NCI-H2029 treated with DMSO at 0.1 percent for 48 hours (cell line): ENCODE measurements around the gene RASL11A.
"Not testable (repeated sequence)": the region's sequence is repeated elsewhere in the genome, so short reads cannot be mapped to it uniquely, and the experiment has no call there.

Source experiments
- DNase-seq: peaks from one replicate; lab custom pipeline; 2025; lab: John Stamatoyannopoulos, UW

Gene RASL11A

DNA sequence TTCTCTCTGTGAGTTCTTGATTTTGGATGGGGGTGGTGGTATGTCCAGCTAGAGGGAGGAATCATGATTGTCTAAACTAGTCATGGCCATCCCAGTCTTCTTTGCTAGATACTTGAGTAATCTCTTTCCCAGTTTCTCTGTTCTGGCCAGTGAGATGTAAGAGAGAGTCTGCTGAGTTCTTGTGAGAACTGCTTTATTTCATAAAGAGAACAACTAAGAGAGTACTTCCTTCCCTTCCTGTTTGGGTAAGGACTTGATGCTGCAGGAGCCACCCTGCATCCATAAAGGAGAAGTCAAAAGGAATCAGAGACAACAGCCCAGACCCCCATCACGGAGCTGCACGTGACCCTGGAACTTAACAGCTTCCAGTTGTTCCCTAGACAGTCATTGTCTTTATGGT lies 3.0 kb upstream of the RASL11A start:
- no peak for DNase-seq

DNA sequence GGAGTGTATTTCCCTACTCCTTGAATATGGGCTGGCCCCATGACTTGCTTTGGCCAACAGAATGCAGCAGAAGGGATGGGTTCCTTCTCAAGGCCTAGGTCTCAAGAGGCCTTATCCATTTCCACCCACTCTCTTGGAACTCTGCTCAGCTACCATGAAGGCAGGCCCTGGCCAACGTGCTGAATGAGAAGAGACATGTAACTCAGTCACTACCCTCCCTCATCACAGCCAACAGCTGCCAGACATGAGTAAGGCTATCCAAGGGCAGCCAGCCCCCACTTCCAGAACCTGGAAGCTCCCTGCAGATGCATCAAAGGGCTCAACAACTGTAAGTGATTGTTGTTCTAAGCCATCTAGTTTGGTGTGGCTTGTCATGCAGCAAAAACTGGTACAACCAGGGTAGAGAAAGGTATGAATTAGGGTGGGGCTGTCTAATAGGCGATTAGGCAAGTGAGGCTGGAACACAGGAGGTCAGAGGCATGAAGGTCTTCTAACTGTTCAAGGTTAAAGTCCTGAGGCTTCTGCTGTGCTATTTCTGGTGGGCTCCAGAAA lies 1.4 kb upstream of the RASL11A start:
- DNase-seq: no peak

DNA sequence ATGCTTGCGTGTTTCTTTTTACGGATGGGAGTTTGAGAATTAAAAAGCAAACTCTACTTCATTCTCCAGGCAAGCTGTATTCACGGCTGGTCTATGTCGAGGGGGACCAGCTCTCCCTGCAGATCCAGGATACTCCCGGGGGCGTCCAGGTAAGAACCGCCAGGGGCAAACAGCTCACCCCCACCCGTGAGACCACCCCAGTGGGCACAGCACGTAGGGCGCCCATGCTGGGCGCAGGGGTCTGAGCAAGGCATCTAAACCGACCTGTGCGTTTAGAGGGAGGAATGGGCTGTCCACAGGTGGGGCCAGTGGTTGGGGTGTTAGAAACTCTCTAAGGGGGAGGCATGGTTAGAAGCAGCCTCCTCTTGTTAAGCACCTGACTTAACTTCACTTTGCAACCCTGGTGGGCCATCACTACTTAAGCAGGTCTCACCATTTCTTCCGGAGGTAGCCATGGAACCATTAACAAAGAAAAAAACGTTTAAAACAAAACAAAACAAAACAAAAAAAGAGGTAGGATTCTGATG lies 1.0 kb downstream of the RASL11A start:
- no peak for DNase-seq

DNA sequence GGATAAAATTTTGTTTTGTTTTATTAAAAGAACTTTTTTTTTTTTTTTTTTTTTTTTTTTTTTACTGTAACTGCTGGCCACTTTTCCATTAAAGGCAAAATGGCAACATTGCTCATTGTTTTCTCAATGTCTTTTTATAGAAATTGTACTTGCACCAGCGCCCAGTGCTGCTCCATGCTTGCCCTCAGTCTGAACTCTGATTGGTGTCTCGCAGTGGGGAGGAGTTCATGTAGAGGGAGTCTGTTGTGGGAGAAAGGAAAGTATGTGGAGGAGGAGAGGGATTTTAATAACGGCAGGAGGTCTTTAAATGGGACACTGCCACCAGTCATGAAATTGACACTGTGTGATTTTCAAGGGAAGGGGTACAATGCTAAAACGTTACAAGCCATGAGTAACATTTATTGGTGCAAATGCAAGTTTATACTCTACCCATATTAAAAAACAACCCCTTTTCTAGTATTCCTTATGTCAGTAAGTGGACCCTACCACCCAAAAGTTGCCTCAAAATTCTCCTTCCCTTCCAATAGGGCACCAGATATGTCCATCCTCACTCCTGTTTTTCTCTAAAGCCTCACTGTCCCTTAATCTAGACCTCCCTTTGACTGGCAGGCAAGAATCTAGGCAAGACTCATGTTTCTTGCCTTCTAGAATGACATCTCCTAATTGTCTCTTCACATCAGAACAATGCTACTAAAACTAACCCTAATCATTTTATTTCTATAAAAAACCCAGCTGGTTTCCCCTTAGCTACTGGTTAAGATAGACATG lies 3.2 kb downstream of the RASL11A start:
- no peak for DNase-seq

DNA sequence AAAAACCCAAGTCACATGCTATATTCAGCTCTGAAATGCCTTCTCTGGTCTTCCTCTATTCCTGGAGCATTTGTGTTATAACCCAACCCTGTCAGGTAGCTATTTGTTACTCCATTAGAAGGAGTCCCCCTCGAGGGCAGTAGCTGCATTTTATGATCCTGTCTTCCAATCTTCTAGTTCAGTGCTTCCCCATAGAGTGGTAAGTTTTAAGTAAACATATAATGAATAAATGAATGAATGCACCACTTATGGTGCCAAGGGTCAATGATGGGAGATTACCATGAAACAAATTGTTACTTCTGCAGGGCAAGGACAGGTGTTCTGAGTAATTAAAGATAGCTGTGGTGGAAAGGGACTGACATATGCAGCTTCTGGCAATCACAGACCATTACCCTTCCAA lies 4.0 kb downstream of the RASL11A start:
- no peak for DNase-seq

DNA sequence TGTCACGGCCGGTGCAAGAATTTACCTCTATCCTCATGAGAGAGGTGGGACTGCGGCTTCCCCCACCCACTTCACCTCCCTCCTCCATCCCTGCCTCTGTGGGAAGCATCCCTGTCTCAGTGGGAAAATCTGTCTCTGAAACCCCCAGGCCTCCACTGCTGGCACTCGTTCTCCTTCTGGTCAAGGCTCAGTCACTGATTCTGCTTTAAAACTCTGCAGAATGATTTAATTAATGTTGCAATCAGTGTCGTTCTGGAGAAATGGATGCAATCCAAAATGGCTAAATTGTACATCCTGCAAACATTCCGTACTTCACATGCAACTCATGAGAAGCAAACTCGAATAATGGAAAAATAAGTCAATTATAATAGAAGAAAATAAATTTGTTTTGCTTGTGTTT lies 5.6 kb downstream of the RASL11A start:
- DNase-seq: no peak

DNA sequence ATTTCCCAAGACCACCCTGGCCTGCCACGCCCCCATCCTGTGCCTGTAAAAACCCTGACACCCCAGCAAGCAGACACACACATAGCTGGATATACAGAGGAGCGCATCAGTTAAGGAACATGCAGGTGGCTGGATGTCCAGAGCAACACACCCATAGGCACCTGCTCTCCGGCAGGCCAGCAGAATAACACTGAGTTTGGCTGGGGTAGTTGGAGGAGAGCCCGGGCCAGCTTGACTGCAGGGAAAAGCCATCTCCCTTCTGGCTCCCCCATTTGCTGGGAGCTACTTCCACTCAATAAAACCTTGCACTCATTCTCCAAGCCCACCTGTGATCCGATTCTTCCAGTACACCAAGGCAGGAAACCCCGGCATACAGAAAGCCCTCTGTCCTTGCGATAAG lies 8.9 kb downstream of the RASL11A start:
- no peak for DNase-seq

DNA sequence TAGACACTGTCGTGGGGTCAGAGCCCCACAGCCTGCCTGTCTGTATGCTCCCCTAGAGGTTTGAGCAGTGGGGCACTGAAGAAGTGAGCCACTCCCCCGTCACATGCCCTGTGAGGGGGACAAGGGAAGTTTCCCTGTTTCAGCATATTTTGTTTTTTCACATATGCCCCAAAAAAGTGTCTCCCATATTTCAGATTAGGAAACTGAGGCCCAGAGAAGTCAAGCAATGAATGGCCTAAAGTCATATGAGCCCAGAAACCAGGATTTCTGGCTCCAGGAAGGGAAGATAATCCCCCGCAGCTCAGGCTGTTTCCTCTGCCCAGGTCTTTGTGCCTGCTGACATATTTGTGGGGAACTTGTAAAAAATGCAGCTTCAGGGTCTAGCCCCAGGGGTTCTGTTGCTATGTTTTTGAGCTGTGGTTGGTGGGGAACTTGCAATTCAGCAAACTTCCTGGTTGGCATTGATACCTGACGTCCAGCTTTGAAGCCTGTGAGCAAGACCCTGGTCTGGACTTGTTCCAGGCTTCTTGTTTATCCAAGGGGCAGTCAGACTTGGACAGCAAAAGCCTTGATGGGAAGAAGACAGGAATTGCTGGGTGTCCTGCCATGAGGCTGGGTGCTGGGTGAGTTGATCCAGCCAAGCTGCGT lies 9.5 kb downstream of the RASL11A start:
- no peak for DNase-seq

DNA sequence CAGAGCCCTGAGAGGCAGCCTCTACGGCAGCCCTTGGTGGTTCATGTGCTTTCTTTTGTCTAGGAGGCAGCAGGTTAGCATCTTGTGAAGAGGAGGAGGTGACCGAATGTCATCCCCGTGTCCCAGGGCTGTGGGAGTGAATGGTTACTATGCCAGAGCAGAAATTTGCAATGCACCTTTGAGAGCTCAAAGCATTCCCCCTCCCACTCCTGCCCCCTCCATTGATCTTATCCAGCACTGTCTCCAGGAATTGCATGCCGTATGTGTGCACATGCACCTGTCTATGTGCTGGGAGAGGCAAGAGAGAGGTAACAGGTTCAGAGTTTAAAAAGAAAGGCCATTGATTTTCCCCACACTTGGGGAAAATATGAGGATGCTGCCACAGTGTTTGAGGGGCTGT lies 10.2 kb downstream of the RASL11A start:
- no peak for DNase-seq

DNA sequence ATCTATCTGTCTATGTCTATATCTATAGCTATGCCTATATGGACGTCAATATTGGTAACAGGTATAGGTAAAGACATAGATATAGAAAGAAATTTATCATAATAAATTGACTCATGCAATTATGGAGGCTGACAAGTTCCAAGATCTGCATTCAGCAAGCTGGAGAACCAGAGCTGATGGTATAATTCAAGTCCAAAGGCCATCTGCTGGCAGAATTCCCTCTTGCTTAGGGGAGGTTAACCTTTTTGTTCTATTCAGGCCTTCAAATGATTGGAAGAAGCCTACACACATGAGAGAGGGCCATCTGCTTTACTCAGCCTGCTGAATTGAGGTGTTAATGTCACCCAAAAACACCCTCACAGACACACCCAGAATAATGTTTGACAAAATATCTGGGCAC lies 10.8 kb downstream of the RASL11A start:
- DNase-seq: no peak

DNA sequence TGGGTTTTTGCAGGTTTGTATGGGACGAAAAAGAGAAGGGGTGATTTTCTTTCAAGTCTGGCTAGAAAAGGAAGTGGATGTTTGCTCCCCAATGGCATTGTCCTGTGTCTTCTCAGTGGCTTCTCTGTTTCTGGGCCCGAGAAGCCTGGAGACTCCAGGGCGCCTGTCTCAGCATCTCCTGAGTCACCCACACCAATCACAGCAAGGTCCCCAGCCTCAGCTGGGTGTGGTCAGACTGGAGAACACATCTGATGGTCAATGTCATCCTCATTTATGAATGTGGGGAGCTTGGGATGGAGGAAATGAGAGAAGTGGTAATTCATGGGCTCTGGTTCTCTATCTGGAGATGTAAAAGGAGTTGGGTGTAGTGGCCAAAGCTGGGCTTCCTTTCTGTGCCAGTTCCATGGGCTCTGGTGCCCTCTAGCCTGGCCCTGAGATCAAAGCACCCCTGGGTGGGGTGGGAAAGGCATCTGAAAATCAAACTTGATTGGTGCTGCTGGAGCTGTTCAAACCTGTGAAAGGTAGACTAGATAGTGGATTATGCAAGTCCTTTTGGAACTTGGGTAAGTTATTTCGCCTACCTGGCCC lies 13.4 kb downstream of the RASL11A start:
- no peak for DNase-seq

DNA sequence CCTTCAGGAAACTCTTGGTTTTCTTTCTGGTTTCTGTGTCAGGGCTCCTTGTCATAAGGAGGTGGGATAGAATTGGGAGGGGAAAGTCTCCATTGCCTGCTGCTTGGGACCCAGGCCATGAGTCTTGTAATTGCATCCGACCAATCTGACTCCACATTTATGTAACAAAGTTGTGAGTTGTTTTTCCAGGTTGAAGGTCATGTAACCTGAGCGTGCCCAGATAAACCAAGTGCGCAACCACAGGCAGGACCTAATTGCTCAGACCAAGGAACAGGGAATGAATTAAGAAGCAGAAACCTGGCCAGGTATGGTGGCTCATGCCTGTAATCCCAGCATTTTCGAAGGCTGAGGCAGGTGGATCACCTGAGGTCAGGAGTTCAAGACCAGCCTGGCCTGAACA lies 17.8 kb downstream of the RASL11A start:
- no peak for DNase-seq

DNA sequence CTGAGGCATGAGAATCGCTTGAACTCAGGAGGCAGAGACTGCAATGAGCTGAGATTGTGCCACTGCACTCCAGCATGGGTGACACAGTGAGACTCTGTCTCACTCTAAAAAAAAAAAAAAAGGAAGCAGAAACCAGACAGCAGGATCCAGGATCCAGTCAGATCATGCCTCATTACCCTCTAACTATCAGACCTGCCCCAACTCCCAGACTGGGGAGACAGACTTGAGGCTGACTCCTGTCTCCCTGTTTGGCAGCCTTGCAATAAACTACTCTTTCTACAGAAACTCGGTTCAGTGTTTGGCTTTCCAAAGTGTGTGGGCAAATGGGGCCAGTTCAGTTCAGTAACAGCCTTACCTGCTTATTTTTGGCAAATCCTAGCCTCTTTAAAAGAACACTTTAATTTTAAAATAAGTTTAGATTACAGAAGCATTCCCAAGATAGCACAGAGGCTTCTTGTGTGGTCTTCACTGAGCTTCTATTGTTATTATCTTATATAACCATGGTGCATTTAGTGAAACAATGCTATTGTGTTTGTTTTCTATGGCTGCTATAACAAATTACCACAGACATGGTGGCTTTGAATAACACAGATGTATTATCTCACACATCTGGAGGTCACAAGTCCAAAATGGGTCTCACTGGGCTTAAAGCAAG lies 18.5 kb downstream of the RASL11A start:
- DNase-seq: no peak

DNA sequence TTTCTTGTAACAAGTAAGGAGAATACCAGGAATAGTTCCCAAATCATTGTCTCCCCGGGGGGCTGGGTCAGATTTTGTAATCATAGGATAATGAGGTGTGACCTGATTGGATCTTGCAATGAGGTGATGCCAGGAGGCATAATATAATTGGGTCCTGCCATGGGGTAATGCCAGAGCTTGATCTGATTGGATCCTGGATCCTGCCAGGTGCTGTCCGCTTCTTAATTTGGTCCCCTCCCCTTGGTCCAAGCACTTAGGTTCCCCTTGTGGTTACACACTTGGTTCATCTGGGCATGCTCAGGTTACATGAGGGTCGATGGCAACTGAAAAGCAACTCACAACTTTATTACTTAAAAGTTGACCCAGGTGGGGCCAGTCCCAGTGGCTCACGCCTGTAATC lies 20.1 kb downstream of the RASL11A start:
- DNase-seq: no peak

DNA sequence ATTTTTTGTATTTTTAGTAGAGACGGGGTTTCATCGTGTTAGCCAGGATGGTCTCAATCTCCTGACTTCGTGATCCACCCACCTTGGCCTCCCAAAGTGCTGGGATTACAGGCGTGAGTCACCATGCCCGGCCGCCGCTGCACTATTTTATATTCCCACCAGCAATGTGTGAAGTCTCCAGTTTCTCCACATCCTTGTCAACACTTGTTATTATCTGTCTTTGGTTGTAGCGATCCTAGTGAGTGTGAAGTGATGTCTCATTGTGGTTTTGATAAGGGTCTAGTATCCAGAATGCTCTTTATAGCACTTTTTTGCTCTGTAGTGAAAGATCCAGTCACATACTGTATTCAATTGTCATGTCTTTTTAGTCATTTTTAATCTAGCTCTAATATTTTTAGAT lies 21.3 kb downstream of the RASL11A start:
- not testable (repeated sequence) for DNase-seq

DNA sequence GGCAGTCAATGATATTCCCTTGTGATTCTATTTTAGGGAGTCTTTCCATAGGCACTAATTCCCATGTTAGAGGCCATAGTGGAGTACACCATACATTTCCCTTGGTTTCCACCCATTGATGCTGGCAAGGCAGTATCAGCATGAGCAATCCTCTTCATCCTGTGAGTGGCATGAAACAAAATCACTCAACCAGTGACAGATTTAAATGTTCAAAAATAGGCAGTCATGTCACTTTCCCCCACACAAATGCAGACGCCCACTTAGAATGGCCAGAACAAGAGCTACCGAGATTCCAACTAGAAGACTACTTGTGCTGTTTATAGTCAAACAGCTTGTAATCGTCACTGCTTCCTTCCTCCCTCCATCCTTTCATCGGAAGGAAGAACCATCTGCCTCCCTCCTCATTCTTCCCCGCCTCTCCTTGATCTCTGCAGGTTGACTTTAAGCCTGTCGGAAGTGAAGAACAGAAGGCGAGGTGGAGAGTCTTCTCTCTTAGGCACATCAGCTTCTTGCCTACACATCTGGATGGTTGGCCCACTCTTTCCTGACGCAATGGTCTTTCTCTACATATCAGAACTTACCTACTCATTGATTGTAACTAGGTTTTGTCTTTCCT lies 22.6 kb downstream of the RASL11A start:
- DNase-seq: no peak

DNA sequence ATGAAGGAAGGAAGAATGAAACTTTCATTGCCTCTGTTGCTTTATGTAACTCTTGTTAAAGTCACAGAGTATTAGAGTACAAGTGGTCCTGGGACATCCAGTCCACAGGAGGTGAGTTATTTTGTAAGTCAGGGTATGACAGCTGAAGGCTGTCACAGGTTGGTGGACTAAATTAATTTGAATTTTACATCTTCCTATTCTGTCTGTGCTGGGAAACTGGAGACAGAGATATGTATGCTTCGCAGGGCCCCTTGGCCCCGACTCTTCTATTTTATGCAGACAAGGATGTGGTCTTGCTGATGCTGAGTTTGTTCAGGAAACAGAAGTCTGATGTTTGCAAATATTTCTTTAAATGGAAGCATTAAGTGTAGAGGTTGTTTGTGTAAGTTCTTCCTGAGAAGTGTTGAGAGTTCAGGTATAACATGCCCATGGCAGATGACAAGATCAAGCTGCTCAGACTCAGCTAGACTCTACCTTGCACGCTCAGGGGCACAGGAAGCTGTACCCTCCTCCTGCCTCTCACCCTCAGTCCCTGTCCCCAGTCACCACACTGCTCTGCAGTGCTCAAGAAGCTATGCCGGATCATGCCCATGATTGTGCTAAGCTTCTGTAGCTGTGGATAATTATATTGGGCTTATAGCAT lies 23.4 kb downstream of the RASL11A start:
- DNase-seq: no peak

DNA sequence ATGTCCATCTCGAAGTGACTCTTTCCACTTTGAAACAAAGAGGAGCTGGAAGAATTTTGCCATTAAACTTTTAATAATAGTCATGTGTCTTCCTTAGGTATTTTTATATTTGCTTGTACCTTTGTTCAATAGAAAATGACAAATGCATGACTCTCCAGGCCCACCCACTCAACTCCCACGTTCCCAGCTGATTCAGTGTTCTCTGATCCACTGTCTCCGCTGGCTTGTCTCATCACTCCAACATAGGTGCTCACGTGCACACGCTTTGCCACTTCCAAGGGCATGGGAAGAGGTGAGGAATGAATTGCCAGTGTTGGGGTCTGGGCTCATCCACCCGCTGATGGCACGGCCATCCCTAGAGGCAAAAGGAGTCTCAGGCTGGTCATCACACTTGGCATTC lies 24.5 kb downstream of the RASL11A start:
- DNase-seq: no peak

DNA sequence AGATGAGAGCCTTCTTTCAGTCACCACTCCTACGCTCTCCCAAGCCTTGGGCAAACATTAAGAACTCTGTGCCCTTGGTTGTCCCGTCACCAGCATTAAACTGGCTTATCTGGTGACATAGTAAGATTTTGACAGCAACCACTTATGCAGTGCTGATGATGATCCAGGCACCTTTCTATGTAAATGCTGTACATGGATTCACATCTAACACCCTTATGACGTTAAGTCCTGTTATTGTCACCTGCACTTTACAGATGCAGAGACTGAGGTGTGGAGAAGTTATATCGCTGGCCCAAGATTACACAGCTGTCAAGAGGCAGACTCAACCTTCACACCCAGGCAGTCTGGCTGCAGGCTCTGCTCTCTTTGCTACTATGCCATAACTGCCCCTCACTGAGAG lies 25.0 kb downstream of the RASL11A start:
- no peak for DNase-seq

DNA sequence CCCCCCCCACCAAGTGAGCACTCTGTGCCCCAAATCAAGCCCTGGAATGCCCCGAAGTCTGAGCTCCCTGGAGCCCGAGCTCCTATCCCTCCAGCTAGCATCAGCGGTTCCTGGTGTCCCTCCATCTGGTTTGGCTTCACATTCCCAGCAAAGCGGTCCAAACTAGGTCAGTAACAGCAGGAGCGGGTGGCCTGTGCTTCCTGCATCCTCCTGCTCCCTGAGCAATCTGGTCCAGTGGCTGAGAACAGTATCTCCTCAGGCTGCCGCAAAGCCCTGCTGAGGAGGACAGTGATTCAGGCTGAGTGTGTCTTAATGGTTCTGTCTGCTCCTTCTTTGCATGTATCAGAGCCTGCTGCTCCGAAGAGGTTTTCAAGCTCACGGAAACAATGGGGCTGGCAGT lies 25.9 kb downstream of the RASL11A start:
- DNase-seq: no peak

DNA sequence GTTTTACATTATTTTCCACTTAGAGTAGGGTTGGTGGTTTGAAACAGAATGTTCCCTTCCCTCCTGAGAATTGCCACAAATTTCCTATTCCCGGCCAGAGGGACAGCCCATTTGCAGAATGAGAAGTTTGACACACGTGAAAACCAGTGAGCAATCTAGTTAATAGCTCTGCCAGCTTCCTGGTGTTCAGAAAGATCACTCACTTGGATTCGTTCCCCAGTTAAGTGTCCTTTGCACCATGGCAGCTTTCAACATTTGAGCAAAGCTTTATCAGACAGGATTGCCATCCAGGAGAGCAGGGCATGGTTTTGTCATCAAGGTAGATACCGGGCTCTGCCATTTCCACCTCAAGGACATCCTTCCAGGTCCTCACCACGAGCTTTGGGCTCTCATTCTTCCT lies 28.2 kb downstream of the RASL11A start:
- DNase-seq: no peak

DNA sequence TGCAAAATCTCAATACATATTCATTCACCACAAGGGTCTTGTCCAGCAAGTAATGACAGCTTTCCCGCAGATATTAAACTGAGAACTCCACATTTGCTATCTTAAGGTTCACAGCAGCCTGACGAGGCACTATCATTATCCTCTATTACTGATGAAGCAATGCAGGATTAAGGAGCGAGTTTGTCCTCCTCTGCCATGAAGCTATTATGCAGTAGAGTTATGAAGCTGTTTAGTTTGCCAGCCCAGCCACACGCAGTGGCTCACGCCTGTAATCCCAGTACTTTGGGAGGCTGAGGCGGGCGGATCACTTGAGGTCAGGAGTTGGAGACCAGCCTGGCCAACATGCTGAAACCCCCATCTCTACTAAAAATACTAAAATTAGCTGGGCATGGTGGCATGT lies 29.8 kb downstream of the RASL11A start:
- not testable (repeated sequence) for DNase-seq
